ES-I3 (cell line): Measurements from ENCODE around the gene FAXDC2.
"Not testable (repeated sequence)": the region's sequence is repeated elsewhere in the genome, so short reads cannot be mapped to it uniquely, and the experiment has no call there.

Source experiments
- H3K36me3 ChIP-seq: 2 replicates; pipeline ENCODE4 v1.6.1; 2013; ENCODE audit warnings: mild to moderate bottlenecking, low read length, control low read depth, moderate library complexity; ENCODE audit not compliant: insufficient read depth
- H3K4me1 ChIP-seq: 2 replicates; pipeline ENCODE4 v1.6.1; 2013; ENCODE audit warnings: mild to moderate bottlenecking, control low read depth, low read length; ENCODE audit not compliant: insufficient read depth
- H3K9ac ChIP-seq: 2 replicates; pipeline ENCODE4 v1.6.1; 2013; ENCODE audit warnings: low read depth, mild to moderate bottlenecking, low read length, moderate library complexity
- H3K9me3 ChIP-seq: 2 replicates; pipeline ENCODE4 v1.6.1; 2013; ENCODE audit warnings: mild to moderate bottlenecking, low read length, moderate library complexity; ENCODE audit not compliant: control insufficient read depth, insufficient read depth

The FAXDC2 gene

DNA sequence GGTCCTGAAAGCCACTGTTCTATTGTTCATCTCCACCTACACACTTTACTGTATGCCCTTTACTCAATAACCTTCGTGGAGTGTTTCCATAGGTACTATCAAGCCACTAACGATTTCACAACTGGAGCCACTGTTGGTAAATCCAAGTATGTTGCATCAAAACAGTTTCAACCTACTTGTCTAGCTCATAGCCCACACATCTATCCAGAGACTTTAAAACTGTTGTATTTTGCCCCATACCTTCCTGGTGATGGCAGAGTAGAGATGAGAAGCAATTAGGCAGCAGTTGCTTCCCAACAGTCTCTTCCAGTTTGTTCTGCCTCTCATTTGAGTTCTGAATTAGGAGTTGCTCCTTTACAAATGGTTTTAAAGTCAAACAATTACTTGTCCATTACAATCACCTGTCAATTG is 607 bp downstream of the FAXDC2 start:
- Histone ChIP-seq H3K9me3 (no peaks in the 10 kb centered on the region), H3K4me1 (peaks cover 5% of the 10 kb centered on the region), H3K36me3 (no peaks in the 10 kb centered on the region; the same call in 1 of the 2 replicates), H3K9ac (peak overlapping the region; percentile 59)

DNA sequence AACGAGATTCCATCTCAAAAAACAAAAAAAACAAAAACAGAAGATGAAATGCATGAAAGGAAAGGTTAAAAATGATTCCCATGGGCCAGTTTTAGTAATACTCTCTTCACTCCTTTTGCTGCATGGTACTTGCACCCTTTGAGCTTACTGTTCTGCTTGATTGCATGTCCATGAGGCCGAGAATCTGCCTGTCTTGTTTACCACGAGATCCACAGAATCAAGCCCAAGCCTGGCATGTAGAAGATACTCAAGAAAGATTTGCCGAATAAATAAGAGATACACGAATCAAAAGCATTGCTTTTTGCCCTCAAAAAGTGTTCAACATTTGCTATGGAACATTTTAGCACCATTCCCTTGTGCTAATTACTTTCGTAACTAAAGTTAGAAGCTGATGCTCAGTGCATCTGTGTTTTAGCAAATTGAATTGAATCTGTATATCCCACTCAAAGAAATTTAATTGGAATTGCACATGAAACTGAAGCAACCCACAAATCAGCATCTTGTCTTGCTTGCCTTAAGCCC is 1.1 kb downstream of the FAXDC2 start:
- Histone ChIP-seq H3K9ac (no peak overlapping the region), H3K4me1 (peaks cover 5% of the 10 kb centered on the region), H3K9me3 (no peaks in the 10 kb centered on the region), H3K36me3 (no peaks in the 10 kb centered on the region; the same call in 1 of the 2 replicates)

DNA sequence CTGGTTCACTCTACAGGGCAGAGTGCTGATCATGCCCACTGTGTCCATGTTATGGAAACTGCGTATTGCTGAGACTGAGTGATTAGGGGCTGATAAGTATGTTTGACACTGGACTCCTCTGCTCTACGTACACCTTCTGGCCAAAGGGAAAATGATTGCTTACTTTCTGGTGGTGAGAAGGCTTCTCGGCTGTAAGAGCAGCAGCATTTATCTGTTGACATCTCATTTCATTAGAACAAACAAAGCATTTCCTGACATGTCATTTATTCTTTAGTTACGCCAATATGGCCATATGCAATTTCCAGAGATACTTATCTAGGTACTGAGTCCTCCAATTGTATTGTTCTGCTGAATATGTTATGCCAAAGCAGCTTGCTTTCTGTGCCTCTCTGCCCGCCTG is 5.6 kb downstream of the FAXDC2 start:
- H3K9me3 ChIP-seq = no peaks in the 10 kb centered on the region
- H3K36me3 ChIP-seq = no peaks in the 10 kb centered on the region; the same call in 1 of the 2 replicates
- no peak overlapping the region for H3K9ac ChIP-seq
- H3K4me1 ChIP-seq = no peaks in the 10 kb centered on the region

DNA sequence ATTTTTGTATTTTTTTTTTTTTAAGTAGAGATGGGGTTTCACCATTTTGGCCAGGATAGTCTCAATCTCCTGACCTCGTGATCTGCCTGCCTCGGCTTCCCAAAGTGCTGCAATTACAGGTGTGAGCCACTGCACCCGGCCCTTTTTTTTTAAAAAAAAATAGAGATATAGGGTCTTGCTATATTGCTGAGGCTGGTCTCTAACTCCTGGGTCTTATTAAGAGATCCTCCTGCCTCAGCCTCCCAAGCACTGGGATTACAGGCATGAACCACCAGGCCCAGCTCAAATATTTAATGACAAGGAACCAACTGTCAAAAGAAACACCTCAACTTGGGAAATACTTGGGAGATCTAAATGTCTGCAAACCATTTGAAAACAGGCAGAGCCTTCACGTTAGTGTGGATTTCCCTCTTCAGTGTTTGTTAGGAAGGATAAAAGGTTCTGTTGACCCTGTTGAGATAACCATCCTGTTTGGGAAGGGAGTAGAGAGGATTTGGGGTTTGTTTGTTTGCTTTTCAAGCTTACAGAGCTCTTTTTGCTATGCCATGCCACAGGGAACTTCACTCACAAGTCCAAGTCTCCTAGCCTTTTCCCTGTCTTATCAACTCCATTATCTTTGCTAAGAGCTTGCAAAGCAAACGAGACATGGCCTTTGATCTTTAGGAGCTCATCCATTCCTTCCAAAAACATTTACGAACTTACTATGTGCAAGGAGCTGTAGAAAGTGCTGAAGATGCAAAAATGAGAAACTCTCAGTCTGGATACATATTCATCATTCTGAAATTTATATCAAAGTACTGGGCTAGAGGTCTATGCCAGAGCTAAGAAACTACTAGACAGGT is 7.5 kb downstream of the FAXDC2 start:
- H3K36me3 ChIP-seq = no peaks in the 10 kb centered on the region; the same call in 1 of the 2 replicates
- H3K4me1 ChIP-seq = no peaks in the 10 kb centered on the region

DNA sequence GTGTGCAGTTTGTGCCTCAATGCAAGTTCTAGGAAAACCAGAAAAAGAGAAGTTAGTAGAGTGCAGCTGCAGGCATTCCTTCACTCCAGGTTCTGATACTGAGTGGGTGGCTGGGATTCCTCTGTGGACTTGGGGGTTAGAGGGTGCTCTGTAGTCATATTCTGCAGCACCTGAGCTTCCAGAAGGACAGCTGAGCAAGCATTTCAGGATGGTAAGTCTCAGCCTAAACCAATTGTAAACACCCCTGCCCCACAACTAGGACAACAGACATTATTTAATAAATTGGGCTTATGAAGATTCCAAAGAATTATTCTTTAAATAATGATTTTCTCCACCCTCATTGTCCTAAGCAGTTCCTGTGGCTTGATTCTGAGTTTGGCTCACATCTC is 9.1 kb downstream of the FAXDC2 start:
- no peak overlapping the region for H3K9ac ChIP-seq
- H3K36me3 ChIP-seq = no peaks in the 10 kb centered on the region; the same call in 1 of the 2 replicates
- H3K9me3 ChIP-seq = no peaks in the 10 kb centered on the region
- H3K4me1 ChIP-seq = no peaks in the 10 kb centered on the region

More for the DNA sequence above, 7.5 kb downstream of the FAXDC2 start:
- Histone ChIP-seq H3K9me3 (no peaks in the 10 kb centered on the region), H3K9ac (no peak overlapping the region)

DNA sequence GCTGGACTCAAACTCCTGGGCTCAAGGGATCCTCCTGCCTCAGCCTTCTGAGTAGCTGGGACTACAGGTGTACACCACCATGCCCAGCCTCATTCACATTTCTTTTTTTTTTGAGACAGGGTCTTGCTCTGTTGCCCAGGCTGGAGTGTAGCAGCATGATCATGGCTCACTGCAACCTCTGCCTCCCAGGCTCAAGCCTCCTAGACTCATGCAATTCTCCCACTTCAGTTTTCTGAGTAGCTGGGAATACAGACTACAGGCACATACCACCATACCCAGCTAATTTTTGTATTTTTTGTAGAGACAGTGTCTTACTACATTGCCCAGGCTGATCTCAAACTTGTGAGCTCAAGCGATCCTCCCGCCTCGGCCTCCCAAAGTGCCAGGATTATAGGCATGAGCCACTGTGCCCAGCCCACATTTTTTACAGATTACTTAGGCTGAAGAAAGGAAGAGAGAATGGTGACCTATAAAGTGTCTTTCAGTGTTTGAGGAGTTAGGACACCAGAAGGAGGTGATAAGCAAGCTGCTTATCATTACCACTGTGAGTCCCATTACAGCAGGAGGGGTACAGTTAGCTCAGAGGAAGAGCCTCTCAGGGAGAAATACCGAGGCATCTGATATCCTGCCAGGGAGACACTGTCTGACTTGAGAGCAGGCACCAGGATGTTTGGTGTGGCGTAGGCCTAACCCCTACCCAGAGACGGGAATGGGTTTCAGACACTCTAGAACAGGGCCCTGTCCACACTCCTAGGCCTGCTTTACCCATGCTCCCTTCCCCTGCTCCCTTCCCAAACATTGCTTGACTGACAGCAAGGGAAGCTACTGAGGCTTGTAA is 9.7 kb downstream of the FAXDC2 start:
- Histone ChIP-seq H3K36me3 (no peaks in the 10 kb centered on the region; the same call in 1 of the 2 replicates), H3K4me1 (no peaks in the 10 kb centered on the region), H3K9me3 (no peaks in the 10 kb centered on the region), H3K9ac (no peak overlapping the region)

DNA sequence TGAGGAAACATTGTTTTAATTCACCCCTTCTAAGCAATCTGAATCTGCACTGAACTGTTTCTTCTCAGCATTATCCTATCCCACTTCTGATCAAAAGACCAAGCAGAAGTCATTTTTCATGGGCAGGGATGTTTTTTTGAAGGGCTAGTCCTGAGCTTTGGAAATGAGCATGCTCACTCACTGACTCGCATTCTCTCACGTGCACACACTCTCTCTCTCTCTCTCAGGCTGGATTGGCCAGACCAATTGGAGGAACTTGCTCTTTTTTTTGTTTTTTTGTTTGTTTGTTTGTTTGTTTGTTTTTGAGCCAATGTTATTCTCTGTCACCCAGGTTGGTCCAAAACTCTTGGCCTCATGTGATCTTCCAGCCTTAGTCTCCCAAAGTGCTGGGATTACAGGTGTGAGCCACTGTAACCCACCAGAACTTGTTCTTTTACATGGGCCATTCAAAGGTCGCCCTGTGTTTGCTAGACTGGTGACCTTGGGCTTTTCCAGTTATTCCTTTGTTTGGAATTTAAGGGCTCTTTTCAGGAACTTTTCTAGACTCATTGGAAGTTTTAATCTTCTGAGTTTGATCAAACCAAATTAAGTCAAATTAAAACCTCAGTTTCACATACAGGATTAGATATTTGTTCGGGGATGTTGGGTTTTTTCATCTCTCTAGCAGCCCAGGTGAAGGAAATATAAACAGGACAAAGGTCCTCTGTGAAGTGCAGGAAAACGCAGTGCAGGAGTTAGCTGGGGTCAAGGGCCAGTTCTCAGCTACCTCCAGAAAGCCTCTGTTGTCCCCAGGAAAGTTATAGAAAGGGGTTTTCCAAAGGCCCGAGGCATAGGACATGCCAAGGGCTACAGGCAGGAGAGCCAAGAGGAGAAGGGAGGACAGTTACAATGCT is 13.1 kb downstream of the FAXDC2 start:
- Histone ChIP-seq H3K4me1 (no peaks in the 10 kb centered on the region; the same call in 1 of the 2 replicates), H3K9ac (no peak overlapping the region), H3K36me3 (no peaks in the 10 kb centered on the region), H3K9me3 (no peaks in the 10 kb centered on the region)

DNA sequence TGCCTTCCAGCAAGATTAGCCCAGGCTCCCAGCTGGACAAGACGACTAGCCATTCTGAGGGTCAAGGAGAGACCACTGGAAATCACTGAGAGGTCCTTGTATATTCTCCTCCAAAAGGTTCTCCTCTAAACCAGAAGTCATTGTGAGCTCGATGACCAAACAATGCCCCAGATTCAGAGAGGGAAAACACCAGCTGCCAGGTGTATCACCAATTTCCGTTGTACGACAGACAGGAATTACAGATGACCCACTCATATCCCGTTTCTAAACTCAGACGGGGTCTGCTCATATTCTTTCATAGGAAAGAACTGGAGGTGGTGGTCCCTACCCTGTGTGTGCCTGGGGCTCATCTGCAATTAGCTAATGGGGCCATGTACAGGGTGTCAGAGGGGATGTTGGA is 14.2 kb downstream of the FAXDC2 start:
- H3K36me3 ChIP-seq = peaks cover 4% of the 10 kb centered on the region; the same call in 1 of the 2 replicates
- no peak overlapping the region for H3K9ac ChIP-seq
- no peaks in the 10 kb centered on the region for H3K9me3 ChIP-seq
- no peaks in the 10 kb centered on the region; the same call in 1 of the 2 replicates for H3K4me1 ChIP-seq

DNA sequence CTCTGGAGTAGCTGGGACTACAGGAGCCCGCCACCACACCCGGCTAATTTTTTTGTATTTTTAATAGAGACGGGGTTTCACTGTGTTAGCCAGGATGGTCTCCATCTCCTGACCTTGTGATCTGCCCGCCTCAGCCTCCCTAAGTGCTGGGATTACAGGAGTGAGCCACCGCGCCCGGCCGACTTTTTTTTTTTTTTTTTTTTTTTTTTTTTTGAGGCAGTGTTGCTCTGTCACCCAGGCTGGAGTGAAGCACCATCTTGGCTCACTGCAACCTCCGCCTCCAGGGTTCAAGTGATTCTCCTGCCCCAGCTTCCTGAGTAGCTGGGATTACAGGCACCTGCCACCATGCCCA is 14.7 kb downstream of the FAXDC2 start:
- not testable (repeated sequence) for H3K9me3 ChIP-seq, H3K9ac ChIP-seq, H3K36me3 ChIP-seq, H3K4me1 ChIP-seq

DNA sequence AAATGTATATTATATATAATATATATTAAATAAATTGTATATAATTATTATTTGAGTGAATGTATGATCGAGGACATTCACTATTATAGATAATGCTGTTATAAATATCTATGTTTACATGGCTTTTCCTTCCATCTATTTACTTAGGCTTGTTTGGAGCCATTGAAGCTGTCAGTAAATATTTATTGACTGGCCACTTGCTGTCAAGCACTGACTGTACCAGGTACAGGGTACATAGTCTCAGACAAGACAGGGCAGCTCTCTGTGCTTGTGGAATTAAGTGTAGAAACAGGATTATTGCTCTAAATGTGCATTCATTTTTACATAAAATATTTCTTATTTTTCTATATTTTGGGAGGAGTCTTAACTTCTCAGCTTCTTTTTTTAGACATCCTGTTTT is 16.4 kb downstream of the FAXDC2 start:
- Histone ChIP-seq H3K36me3 (peaks cover 11% of the 10 kb centered on the region; the same call in 1 of the 2 replicates), H3K9me3 (no peaks in the 10 kb centered on the region), H3K4me1 (no peaks in the 10 kb centered on the region; the same call in 1 of the 2 replicates), H3K9ac (no peak overlapping the region)

DNA sequence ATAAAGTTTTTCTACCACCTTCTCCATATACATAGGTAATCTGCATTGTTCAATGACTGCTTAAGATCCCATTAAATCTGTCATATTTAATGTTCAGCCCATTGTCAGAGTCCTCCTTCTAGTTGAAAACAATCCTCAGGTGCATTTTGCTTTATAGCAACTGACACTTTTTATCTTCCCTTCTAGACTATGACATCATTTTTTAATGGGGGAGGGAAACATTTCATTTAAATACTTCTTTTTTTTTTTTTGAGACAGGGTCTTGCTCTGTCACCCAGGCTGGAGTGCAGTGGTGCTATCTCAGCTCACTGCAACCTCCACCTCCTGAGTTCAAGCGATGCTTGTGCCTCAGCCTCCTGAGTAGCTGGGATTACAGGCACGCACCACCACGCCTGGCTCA is 17.6 kb downstream of the FAXDC2 start:
- peaks cover 16% of the 10 kb centered on the region; the same call in 1 of the 2 replicates for H3K36me3 ChIP-seq
- not testable (repeated sequence) for H3K4me1 ChIP-seq, H3K9ac ChIP-seq, H3K9me3 ChIP-seq

DNA sequence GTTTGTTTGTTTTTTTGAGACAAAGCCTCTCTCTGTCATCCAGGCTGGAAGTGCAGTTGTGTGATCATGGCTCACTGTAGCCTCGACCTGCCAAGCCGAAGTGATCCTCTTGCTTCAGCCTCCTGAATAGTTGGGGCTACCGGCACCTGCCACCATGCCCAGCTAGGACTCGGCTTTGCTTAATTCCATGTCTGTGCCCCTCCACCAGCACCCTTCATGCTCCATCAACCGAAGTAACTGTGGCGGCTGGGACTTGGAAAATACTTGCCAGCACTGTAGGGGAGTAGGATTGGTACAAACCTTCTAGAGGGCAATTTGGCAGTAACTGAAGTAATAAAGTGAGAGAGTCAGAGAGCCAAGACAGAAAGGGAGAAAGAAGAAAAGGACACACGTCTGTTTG is 19.0 kb downstream of the FAXDC2 start:
- Histone ChIP-seq H3K36me3 (peaks cover 16% of the 10 kb centered on the region; the same call in 1 of the 2 replicates), H3K9ac (no peak overlapping the region), H3K4me1 (no peaks in the 10 kb centered on the region; the same call in 1 of the 2 replicates), H3K9me3 (no peaks in the 10 kb centered on the region)

DNA sequence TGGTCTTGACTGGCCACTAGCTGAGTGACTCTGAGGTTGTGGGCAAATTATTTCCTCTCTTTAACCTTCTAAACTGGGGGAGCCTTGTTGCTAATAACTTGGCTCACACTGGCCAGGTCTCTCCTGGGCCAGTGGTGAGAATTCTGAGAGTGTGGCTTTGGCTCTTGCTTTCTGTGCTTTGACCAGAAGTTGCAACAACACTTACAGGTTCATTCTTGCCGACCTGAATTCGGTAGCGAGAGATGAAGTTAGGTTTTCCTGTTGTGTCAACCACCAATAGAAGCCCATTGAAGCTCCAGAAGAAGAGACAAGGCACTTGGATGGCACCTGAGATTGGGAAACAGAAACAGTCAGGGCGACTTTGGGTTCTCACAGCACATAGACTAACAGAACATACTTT is 19.8 kb downstream of the FAXDC2 start:
- H3K9ac ChIP-seq = no peak overlapping the region
- H3K36me3 ChIP-seq = peaks cover 16% of the 10 kb centered on the region

DNA sequence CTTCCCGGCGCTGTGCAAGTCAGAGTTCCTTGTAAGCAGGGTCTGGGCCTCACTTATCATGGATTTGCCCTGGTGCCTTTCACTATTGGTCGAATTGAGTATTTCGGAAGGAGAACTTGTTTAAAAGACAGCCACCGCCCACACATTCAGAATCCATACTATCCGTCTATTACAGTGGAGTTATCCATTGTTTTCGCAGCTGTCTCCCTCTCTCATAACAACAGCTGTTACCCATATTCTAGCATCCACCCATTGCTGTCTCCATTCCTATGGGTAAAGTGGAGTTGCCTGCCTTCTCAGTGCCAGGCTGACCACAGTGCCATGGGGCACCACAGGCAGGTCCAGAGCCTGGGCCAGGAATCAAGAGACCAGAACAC is 20.2 kb downstream of the FAXDC2 start:
- Histone ChIP-seq H3K4me1 (no peaks in the 10 kb centered on the region; the same call in 1 of the 2 replicates), H3K9ac (no peak overlapping the region), H3K9me3 (no peaks in the 10 kb centered on the region), H3K36me3 (peaks cover 16% of the 10 kb centered on the region)

More for the DNA sequence above, 19.8 kb downstream of the FAXDC2 start:
- H3K9me3 ChIP-seq = no peaks in the 10 kb centered on the region
- H3K4me1 ChIP-seq = no peaks in the 10 kb centered on the region; the same call in 1 of the 2 replicates
